ENCODE data around the gene PPP1R7. TPM values are rescaled to one million over a fixed set of nuclear protein-coding genes. Genes with fewer than 3 reads are reported as not detected.

PPP1R7 gene
- total and polyA plus RNA-seq, 9 of the 15 experiments (the other 6 are each of a cell fraction or from before 2014, with no cell fraction given), result 37.5 to 75.0 (median 50.5) TPM

DNA sequence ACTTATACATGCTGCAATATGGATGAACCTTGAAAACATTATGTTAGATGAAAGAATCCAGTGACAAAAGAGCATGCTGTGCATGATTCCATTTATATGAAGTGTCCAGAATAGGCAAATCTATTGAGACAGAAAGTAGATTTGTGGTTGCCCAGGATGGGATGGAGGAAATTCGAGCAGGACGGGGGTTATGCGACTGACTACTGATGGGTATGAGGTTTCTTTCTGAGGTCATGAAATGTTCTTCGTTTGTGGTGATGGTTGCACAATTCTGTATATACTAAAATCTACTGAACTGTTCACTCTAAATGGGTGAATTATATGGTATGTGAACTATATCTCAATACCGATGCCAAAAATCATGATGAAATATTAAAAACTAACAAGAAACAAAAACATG is 29.3 kb upstream of the PPP1R7 start:
- POLR2A ChIA-PET, result interaction anchor here (0.7 kb wide), 1 partner anchor 20 kb away, joined by 4 read pairs; no protein-coding TSS in a partner anchor

More for the DNA sequence above, 29.3 kb upstream of the PPP1R7 start:
- no peaks in the 10 kb centered on the region for H3K27me3 ChIP-seq (ENCODE audit: control insufficient read depth in 2 of 2, insufficient read depth in 2 of 2, low read length in 2 of 2)
- H3K27ac ChIP-seq (ENCODE audit: extremely low read depth, low read depth, low read length), result no peak overlapping the region
- CTCF ChIA-PET (ENCODE audit: low intra/inter-chr PET ratio), result no interaction called here
- H4K20me1 ChIP-seq (replicated peaks; ENCODE audit: control insufficient read depth, insufficient read depth, low read length), result no peaks in the 10 kb centered on the region
- WGBS (ENCODE audit: insufficient coverage, low coverage, missing lambda C conversion rate), result 83% methylated on average over 5 of the region's 5 CpGs
- TF ChIP-seq ZBTB33 (CRISPR knock-in tag; IDR thresholded peaks at IDR 0.05) (no peak), CBX3 (IDR thresholded peaks at IDR 0.05; ENCODE audit: borderline replicate concordance in 1 of 2, low read length in 2 of 2) (no peak), ZNF143 (CRISPR knock-in tag; IDR thresholded peaks at IDR 0.05) (no peak), PRMT5 (CRISPR knock-in tag; IDR thresholded peaks at IDR 0.05) (no peak), NFATC3 (IDR thresholded peaks at IDR 0.05) (no peak), WHSC1 (IDR thresholded peaks at IDR 0.05; ENCODE audit: low read length) (no peak), RBM39 (optimal IDR thresholded peaks at IDR 0.05; ENCODE audit: low read depth, low read length) (no peak), CBX5 (IDR thresholded peaks at IDR 0.05; ENCODE audit: borderline replicate concordance, low read depth) (no peak), ZNF3 (CRISPR knock-in tag; IDR thresholded peaks at IDR 0.05) (no peak), ZNF707 (CRISPR knock-in tag; conservative IDR thresholded peaks at IDR 0.05) (no peak), DNMT1 (IDR thresholded peaks at IDR 0.05) (no peak), RNF2 (IDR thresholded peaks at IDR 0.05) (no peak), DEAF1 (CRISPR knock-in tag; IDR thresholded peaks at IDR 0.05) (no peak), CBFA2T2 (conservative IDR thresholded peaks at IDR 0.05) (no peak)
- ATAC-seq (no peak), FAIRE-seq (no peak), DNase-seq (ENCODE audit: extremely low read depth in 1 of 4, low spot score in 3 of 4) (no peak)
- no TSS peak for BruUV-seq (replicated peaks)
- H3K4me1 ChIP-seq (replicated peaks in 1 of 2; ENCODE audit: control insufficient read depth in 2 of 2, insufficient read depth in 2 of 2, low read length in 2 of 2), result no peaks in the 10 kb centered on the region
- no peak overlapping the region for H2AFZ ChIP-seq (ENCODE audit: low read depth, low read length)
- H3K9ac ChIP-seq (ENCODE audit: insufficient read depth in 1 of 2, low read depth in 2 of 2, low read length in 2 of 2), result no peak overlapping the region
- H3K4me2 ChIP-seq (ENCODE audit: insufficient read depth, low read length), result no peak overlapping the region
- in situ Hi-C loops (cut with MboI) (no loop called here), intact Hi-C loops (cut with micrococcal nuclease) (no loop called here)
- H3K79me2 ChIP-seq (ENCODE audit: control insufficient read depth, insufficient read depth, low read length), result no peaks in the 10 kb centered on the region
- H3K9me3 ChIP-seq (replicated peaks; ENCODE audit: control insufficient read depth, insufficient read depth, low read depth, low read length), result no peaks in the 10 kb centered on the region
- H3K36me3 ChIP-seq (ENCODE audit: control insufficient read depth, insufficient read depth, low read length), result peaks cover 15% of the 10 kb centered on the region; the same call in 1 of the 3 replicates
- no peaks in the 10 kb centered on the region for H3K9me1 ChIP-seq (ENCODE audit: control insufficient read depth, insufficient read depth, low read length)
- H3K4me3 ChIP-seq, result no peak overlapping the region

All from K562 (cell line).